ENCODE data around the gene SLC35F3. TPM values are rescaled to one million over a fixed set of nuclear protein-coding genes. Genes with fewer than 3 reads are reported as not detected.
A peak's percentile ranks its signal among the peaks of the same experiment; 100 is the strongest.

SLC35F3 gene
- total RNA-seq: 0.11 to 0.25 TPM in 2 of 3 replicates, not detected in the other

DNA sequence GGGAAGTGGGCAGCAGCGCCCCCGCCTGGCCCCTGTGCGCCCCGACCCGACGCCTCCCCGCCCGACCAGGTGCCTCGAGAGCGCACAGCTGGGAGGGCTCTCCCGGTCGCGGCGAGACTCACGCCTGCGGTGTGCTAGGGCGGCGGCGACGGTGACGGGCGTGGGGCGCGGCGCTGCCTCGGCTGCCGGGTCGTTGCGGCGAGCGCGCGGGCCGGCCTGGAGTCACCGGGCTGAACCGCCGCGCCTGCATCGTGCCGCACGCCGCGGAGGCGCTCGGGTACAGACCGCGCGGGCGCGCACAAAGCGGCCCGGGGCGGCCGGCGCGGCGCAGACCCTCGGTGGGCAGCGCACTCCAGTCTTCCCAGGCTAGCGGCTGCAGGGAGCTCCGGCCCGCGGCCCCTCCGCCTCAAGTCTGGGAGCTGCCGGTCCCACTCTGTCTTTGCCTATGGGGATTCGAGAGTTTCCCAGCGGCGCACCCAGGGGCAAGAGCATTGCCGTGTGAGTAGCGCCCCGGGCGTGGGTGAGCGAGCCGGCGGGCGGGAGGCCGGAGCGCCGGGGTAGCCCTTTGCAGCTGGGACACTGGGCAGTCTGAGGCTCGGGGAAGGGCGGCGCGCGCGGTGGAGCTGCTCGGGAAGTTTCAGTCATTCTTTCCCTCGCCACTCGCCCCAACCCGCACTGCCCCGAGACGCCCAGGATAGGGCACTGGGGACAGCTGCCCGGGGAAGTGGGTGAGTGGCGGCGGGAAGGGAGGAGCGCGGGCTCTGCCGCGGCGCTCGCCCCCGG lies at the start of gene SLC35F3:
TSS of gene SLC35F3 (plus strand) at position 44 of the 783 bp plus-strand sequence.
- Mint-ChIP-seq H3K36me3 (no peaks in the 10 kb centered on the region), H3K27ac (no peak within 1 kb of the TSS), H3K27me3 (ENCODE audit: low read depth) (peaks cover 88% of the 10 kb centered on the region), H3K9me3 (no peaks in the 10 kb centered on the region), H3K4me3 (peak within 1 kb of the TSS; percentile 62), H3K4me1 (peaks cover 8% of the 10 kb centered on the region)
- DNase-seq (ENCODE audit: low spot score in 2 of 2, unreplicated experiment in 2 of 2): peak; percentile 35 to 69
- TF ChIP-seq, protein P1, sequence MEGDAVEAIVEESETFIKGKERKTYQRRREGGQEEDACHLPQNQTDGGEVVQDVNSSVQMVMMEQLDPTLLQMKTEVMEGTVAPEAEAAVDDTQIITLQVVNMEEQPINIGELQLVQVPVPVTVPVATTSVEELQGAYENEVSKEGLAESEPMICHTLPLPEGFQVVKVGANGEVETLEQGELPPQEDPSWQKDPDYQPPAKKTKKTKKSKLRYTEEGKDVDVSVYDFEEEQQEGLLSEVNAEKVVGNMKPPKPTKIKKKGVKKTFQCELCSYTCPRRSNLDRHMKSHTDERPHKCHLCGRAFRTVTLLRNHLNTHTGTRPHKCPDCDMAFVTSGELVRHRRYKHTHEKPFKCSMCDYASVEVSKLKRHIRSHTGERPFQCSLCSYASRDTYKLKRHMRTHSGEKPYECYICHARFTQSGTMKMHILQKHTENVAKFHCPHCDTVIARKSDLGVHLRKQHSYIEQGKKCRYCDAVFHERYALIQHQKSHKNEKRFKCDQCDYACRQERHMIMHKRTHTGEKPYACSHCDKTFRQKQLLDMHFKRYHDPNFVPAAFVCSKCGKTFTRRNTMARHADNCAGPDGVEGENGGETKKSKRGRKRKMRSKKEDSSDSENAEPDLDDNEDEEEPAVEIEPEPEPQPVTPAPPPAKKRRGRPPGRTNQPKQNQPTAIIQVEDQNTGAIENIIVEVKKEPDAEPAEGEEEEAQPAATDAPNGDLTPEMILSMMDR (IDR thresholded peaks at IDR 0.05; ENCODE audit: unreplicated experiment): peak; percentile 28

DNA sequence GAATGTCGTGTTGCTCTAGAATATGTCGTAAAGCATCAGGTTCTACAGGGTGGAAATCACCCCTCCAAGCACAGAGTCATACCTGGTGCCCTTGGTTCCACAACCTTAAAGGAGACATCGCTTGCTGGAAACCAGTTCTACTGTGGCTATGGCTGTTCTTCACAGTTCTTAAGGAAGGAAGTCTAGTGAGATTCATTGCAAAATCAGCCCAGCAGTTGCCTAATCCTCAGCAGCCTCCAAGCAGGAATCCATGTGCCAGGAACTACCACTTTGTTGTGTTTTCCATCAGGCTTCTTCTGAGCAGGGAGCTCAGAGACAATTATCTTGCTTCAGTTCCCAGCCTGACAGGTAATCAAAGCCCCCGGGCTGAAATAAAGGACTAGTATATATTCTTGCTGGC lies 45.0 kb upstream of the SLC35F3 start:
- TF ChIP-seq, protein P1 (IDR thresholded peaks at IDR 0.05; ENCODE audit: unreplicated experiment): no peak
- Mint-ChIP-seq H3K36me3 (no peaks in the 10 kb centered on the region), H3K27me3 (ENCODE audit: low read depth) (peaks cover 30% of the 10 kb centered on the region), H3K9me3 (peaks cover 5% of the 10 kb centered on the region), H3K27ac (no peak overlapping the region), H3K4me3 (no peak overlapping the region), H3K4me1 (peaks cover 2% of the 10 kb centered on the region)
- DNase-seq (ENCODE audit: low spot score in 2 of 2, unreplicated experiment in 2 of 2): no peak

DNA sequence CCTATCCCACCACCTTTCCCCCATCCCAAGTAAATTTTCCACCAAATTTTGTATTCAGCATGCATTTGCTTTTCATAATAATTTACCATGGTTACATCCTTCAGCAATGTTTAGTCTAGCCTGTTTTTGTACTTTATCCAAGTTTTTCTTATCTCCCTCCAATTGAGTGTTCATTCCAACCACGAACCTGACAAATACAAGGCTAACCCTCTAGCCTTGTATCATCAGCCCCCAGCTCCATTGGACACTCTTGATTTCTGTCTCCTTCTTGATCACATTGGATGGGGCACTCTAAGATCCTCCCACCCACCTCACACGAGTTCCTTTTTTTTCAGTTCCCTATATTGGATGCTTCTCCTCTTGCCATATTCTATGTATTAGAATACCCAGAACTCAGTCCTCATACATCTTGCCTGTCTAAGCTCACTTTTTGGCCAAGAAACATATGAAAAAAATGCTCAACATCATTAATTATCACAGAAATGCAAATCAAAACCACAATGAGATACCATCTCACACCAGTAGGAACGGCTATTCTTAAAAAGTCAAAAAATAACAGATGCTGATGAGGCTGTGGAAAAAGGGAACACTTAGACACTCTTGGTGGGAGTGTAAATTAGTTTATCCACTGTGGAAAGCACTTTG lies 40.5 kb upstream of the SLC35F3 start:
- TF ChIP-seq, protein P1 (IDR thresholded peaks at IDR 0.05; ENCODE audit: unreplicated experiment): no peak
- no peaks in the 10 kb centered on the region for H3K4me1 Mint-ChIP-seq
- H3K27ac Mint-ChIP-seq: no peak overlapping the region
- peaks cover 32% of the 10 kb centered on the region for H3K9me3 Mint-ChIP-seq
- no peak overlapping the region for H3K4me3 Mint-ChIP-seq
- peaks cover 1% of the 10 kb centered on the region for H3K36me3 Mint-ChIP-seq
- DNase-seq (ENCODE audit: low spot score in 2 of 2, unreplicated experiment in 2 of 2): no peak
- H3K27me3 Mint-ChIP-seq (ENCODE audit: low read depth): peaks cover 14% of the 10 kb centered on the region

DNA sequence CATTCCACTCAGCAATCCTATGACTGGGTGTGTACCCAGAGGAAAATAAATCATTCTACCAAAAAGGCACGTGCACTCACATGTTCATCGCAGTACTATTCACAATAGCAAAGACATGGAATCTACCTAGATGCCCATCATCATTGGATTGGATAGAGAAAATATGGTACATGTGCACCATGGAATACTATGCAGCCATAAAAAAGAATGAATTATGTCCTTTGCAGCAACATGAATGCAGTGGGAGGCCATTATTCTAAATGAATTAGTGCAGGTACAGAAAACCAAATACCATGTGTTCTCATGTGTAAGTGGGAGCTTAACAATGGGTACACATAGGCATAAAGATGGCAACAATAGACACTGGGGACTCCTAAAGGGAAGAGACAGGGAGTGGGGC lies 39.9 kb upstream of the SLC35F3 start:
- H3K27ac Mint-ChIP-seq: no peak overlapping the region
- TF ChIP-seq, protein P1 (IDR thresholded peaks at IDR 0.05; ENCODE audit: unreplicated experiment): no peak
- H3K4me3 Mint-ChIP-seq: no peak overlapping the region

DNA sequence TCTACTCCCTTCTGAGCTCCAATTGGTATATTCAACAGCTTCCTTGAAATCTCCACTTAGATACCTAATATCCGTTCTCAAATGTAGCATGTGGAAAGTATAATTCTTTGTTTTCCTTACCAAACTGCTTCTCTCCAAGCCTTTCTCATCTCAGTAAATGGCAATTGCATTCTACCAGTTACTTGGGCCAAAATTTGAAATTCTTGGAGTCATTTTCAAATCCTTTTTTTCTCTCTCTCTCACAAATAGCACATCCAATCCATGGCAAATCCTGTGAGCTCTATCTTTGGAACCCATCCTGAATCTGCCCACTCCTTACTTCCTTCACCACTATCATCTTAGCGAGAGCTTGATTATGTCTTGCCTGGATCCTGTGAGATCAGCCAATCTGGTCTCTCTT lies 39.3 kb upstream of the SLC35F3 start:
- no peak for DNase-seq (ENCODE audit: low spot score in 2 of 2, unreplicated experiment in 2 of 2)
- Mint-ChIP-seq H3K27me3 (ENCODE audit: low read depth) (peaks cover 8% of the 10 kb centered on the region), H3K4me3 (no peak overlapping the region), H3K36me3 (peaks cover 1% of the 10 kb centered on the region), H3K4me1 (no peaks in the 10 kb centered on the region), H3K27ac (no peak overlapping the region), H3K9me3 (peaks cover 38% of the 10 kb centered on the region)
- TF ChIP-seq, protein P1 (IDR thresholded peaks at IDR 0.05; ENCODE audit: unreplicated experiment): no peak

More for the DNA sequence above, 39.9 kb upstream of the SLC35F3 start:
- Mint-ChIP-seq H3K27me3 (ENCODE audit: low read depth) (peaks cover 9% of the 10 kb centered on the region), H3K4me1 (no peaks in the 10 kb centered on the region), H3K9me3 (peaks cover 33% of the 10 kb centered on the region), H3K36me3 (peaks cover 1% of the 10 kb centered on the region)
- DNase-seq (ENCODE audit: low spot score in 2 of 2, unreplicated experiment in 2 of 2): no peak
